Hematopoietic multipotent progenitor cell treated with erythropoietin and hydrocortisone succinate and interleukin-3 and kit ligand, for 17 days (in vitro differentiated cells): Measurements from ENCODE around the gene ASCC1.
"Not testable (repeated sequence)": the region's sequence is repeated elsewhere in the genome, so short reads cannot be mapped to it uniquely, and the experiment has no call there.

ENCODE experiments used
- DNase-seq: peaks from one replicate; pipeline ENCODE4 v3.0.0-alpha.2; 2015; ENCODE audit warnings: low spot score

ASCC1 gene

DNA sequence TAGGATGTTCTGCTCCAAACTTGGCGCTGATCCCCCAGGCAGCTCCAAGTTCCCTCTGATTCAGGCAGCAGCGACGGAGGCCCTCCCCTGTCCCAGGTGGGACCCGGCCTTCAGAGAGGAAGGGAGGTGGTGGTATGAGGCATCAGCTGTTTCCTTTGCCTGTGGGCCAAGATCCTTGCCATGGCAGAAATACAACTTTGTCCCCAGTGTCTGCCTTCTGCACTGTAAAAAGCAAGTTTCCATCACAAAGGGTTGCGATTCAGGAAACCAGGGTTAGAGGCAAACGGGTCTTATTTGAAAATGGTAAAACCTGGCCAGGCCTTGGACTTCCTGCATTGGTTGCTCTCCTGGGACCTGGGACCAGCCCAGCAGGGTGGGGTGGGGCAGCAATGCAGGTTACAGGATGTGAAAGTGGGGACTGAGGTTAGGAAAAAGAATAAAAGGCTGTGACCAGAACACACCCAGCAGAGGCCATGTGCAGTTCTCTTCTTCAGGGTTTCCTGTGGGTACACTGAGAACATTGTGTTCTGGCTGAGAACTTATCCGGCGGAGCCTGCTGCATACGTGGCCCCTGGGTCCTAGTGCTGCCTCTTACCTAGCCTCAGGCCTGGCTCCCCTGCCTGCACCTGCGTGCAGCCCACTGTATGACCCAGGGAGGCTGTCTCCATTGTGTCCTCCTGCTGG lies 32.5 kb upstream of the ASCC1 start:
- DNase-seq: no peak

DNA sequence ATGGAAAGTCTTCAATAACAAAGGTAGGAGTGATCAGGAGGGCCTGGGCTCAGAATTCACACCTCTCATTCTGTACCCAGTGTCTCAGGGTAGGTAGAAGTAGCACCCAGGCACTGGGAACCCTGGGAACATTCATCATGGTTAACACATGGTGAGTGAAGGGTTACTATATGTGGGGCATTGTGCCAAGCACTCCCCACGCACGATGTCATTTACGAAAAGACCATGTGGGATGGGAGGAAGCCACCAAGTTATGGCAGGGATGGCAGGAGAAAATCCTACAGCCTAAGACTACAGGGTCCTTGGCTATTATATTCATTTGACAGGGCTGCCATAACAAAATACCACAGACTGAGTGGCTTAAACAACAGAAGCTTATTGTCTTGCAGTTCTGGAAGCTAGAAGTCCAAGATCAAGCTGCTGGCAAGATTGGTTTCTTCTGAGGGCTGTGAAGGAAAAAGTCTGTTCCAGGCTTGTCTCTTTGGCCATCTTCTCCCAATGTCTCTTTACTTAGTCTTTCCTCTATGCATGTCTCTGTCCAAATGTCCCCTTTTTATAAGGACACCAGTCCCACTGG lies 30.0 kb upstream of the ASCC1 start:
- DNase-seq: no peak

DNA sequence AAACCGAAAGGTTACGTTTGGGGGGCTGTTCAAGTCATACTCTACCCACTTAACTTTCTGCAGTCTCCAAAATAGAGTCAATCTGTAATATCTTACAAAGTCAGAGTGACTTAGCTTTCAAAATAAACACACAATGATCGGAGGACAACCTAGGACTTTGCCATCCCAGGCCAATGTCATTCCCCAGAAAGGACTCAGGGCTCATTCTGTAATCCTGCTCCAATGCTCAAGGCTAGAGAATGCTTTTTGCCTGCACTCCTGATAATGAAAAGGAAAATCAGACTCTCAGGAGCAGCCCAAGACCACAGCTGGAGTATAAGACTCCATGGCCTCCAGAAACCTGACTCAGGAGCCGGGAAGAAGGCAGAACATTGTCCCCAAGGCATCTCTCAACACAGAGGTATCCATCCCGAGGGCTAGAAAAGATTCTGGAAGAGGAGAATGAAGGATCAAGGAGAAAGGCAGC lies 28.5 kb upstream of the ASCC1 start:
- DNase-seq: no peak

DNA sequence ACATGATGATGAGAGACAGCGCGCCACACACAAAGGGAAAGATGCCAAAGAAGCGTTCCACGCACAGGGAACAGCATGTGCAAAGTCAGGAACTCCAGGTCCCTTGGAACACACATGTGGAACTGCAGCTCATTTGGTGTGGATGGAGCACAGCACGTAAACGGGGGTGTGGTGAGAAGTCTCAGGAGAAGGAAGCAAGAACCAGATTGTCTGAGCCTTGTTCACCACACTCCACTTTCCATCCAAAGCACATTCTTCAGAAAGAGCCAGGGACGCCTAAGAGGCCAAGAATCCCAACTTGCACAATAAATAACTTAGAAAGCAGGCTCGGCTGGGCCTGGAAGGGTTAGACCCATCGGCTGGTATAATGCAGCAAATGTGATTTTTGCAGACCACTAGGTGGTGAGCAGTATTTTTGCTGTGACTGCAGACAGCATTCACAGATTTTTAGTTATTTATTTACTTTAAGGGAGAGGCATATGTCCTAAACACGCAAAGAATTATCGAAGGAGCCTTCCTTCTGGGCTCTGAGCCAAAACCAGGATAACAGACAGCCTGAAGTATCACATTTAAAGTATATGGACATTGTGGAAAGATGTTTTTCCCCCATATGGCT lies 27.9 kb upstream of the ASCC1 start:
- DNase-seq: peak; percentile 46

DNA sequence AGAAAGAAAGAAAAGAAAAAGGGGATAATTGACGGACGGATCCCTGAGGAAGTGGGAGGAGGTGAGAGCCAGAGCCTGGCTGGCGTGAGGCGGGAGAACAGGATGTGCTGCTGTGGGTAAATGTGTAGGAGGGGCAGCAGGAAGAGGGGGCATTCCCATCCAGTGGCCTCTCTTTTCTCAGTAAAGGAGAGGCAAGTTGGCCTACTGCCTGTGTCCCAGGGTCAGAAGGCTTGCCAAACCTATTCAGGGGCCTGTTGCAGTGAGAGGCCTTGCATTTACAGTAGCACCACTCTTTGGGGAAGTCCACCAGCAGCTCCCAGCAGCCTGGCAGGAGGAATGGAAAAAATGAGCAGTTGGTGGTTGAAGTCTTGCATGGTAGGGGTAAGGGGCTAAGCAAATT lies 26.6 kb upstream of the ASCC1 start:
- no peak for DNase-seq

DNA sequence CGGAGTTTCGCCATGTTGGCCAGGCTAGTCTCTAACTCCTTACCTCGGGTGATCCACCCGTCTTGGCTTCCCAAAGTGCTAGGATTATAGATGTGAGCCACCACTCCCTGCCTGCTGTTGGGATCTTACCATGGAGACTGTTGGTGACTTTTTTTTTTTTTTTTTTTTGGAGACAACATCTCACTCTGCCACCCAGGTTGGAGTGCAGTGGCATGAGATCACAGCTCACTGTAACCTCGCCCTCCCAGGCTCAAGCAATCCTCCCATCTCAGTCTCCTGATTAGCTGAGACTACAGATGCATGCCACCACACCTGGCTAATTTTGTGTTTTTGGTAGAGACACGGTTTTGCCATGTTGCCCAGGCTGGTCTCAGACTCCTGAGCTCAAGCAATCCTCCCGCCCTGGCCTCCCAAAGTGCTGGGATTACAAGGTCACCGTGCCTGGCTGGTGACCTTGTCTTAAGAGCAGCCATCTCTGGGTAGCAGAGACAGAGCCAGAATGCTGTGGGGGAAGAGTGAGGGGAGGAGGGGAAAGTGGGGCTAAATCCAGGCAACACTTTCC lies 25.7 kb upstream of the ASCC1 start:
- DNase-seq: no peak

DNA sequence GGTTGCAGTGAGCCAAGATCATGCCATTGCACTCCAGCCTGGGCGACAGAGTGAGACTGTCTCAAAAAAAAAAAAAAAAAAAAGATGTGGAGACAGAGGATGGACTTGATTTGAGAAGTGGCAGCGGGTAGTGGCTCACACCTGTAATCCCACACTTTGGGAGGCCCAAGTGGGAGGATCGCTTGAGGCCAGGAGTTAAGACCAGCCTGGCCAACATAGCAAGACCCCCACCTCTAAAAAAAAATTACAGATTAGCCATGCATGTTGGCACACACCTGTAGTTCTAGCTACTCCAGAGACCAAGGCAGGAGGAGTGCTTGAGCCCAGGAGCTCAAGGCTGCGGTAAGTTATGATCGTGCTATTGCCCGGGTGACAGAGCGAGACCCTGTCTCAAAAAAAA lies 24.3 kb upstream of the ASCC1 start:
- DNase-seq: no peak

DNA sequence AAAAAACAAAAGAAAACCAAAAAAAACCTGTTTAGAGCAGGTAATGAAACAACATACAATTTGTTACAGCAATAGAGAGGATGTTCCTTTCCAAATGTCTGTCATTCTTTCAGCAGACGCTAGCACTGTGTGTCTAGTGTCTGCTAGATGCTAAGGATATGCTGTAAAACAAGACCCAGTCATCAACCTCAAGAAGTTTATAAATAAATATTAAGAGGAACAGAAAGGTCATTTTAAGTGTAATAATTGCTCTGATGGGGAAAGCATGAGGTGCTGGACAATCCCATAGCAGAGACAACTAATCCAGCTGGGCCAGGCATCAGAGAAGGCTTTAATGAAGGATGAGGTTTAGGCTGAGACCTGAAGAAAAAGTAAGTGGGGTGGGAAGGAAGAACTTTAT lies 23.3 kb upstream of the ASCC1 start:
- no peak for DNase-seq

DNA sequence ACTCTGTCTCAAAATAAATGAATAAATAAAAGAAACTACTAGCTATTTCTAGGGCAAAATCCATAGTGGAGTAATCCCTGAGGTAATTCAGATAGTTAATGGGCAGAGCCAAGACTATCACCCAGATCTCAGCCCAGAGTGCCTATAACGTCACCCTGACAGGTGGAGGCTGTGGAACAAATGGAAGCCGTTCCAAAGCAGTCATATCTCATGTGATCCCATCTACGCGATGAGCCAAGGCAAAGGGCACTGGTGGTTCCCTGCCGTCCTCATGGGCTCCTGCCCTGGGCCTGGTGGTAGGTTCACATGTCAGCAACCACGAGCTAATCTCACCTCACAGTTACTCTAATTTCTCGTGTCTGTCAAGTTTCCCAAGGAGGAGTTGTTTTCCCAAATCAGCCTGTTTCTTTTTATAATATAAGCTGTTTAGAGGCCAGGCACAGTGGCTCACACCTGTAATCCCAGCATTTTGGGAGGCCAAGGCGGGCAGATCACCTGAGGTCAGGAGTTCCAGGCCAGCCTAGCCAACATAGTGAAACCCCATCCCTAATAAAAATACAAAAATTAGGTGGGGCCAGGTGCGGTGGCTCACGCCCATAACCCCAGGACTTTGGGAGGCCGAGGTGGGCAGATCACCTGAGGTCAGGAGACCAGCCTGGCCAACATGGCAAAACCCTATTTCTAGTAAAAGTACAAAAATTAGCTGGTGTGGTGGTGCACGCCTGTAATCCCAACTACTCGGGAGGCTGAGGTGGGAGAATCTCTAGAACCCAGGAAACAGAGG lies 22.5 kb upstream of the ASCC1 start:
- DNase-seq: no peak

DNA sequence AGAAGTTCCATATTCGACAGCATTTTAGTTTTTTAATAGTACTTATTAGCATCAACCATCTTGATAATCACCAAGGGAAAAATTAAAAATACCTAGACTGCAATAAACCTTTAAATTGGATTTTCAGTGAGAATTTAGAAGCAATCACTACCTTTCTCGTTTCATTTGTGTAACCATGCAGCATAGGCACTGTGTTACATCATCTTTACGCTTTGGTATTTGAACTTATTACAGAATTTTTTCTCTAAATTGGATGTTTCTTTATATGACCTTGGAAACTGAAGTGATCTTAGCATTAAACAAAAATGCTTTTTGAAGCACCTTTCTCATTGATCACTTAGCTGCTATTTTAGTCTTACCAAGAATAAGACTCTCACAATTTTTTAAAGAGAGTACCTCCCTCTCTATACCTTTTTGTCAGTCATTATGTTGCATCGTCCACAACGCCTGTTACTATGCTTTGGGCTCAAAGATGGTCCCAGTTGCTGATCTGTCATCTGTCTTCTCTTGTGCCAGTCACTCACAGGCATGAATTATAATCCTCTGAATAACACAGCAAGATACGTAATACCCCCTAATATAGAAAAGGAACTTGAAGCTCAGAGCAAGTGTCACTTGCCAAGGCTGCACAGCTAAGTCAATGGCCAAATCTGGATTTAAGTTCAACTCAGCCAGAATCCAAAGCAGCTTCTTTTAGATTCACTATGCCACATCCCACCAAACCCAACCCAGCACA lies 19.6 kb upstream of the ASCC1 start:
- no peak for DNase-seq

DNA sequence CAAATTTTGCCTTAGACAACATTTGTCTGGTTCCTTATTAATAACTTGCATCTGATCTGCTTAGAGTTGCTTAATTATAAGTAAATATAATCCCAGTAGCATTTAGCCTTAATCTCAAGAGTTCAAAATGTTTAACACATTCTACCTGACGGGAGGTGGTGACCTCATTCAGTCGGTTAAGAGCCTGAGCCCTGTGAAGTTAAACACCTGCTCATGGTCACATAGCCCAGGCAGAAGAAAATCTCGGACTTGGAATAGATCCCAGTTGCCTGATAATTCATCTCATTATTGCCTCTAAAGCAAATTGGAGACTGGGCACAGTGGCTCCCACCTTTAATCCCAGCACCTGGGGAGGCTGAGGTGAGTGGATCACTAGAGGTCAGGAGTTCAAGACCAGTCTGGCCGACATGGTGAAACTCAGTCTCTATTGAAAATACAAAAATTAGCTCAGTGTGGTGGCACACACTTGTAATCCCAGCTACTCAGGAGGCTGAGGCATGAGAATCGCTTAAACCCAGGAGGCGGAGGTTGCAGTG lies 18.6 kb upstream of the ASCC1 start:
- DNase-seq: no peak

DNA sequence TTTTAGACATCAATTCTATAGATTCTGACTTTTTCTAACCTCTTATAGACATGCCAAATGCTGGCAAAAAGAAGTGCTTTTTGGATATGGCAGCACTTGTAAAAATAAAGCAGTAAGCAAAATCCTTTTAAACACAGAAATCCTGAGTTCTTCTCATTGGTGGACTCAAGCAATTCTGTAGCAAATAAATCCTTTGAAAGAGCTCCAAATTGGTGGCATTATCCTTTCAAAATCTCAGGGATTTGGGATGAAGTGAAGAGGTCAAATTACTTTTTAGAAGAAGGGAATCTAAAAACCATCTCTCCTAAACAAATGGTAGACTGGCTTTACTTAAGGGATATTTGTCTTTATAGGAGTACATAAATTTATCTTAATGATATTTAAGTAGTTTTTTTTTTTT lies 17.5 kb upstream of the ASCC1 start:
- no peak for DNase-seq

DNA sequence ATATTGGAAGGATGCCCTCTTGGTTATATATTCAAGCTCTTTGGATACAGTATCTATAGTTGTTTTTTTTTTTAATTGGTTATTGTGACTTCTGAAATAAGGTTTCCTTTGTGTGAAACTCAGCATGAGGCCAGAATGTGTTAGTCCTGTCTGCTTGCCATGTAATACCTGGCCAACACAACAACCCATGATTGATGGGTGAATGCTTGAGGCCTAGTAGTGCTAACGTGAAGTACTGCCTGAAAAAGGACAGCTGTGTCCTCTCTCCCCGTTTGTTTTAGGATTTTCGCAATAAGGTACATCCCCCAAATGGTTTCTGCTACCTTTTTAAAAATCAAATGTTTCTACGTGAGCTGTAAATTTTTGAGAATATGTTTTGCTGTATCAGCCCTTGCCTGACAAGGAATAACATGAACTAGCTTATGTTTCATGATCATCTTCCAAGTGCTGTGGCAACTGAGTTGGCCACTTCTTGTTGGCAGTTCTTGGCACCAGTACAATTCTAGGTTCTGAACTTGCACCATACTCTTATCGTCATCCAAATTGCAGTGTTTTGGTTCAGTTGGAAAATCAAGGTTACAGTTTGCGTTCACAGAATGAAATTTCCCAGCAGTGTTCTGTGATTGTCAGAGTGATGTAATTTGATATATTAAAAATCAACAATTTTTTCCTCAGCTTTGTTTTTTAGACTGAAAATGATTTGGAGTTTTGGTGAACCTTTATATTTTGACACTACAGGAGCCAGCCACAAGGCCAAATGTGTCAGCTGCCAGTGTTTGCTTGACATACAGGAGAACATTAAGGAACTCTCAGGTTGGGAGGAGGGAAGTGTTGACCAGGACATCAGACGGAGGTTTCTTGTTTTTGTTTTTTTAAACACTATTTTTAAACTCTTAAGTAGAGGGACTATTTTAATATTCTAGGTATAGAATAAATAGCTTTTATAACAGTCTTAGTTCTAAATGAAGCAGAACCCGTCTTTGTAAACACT lies 13.5 kb upstream of the ASCC1 start:
- DNase-seq: no peak

DNA sequence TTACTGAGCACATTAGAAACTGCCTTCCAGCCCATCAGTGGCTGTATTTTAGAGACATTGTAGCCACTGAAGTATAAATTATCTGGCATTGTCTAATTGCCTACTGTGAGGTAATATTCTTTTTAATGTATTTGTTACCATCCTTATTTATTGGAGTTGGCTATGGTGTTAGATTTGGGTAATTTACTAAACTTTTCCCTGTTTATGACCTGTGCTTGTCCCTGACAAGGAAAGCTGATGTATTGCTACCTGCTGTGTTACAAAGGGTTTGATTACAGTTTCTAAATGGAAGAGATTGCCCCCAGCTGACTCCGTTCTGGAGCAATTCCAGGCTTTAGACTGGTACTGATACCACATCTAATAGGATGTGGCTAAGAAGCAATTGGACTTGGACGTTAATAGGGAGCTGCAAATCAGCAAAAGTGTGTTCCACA lies 12.3 kb upstream of the ASCC1 start:
- DNase-seq: no peak

DNA sequence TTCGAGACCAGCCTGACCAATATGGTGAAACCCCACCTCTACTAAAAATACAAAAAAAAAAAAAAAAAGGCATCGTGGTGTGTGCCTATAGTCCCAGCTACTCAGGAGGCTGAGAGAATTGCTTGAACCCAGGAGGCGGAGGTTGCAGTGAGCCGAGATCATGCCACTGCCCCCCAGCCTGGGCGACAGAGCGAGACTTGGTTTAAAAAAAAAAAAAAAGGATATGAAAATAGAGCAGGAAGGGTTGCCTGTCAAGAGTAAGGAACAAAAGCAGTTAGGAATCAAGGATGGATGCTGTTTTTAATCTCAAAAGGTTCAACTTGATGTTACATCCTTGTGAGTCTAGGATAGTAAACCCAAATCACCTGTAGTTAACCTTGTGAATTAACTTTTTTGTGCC lies 11.8 kb upstream of the ASCC1 start:
- no peak for DNase-seq

DNA sequence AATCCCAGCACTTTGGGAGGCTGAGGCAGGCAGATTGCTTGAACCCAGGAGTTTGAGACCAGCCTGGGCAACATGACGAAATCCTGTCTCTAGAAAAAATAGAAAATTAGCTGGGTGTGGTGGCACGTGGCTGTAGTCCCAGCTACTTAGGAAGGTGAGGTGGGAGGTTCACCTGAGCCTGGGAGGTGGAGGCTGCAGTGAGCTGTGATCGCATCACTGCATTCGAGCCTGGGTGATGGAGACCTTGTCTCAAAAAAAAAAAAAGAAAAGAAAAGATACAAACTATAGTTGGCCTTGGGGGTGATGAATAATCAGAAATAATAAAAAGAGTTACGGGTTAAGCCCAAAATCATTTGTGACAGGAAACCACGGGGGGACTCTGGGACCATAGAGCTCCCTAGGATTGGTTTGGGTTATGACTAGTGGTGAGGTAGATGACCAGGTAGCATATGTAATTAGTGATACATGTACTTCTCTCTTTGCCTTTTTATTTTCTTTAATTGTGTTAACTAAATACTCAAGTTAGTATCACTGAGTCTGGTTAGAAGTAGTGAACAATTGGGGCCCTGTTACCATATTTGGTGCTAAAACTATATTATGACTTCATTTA lies 10.4 kb upstream of the ASCC1 start:
- DNase-seq: no peak

DNA sequence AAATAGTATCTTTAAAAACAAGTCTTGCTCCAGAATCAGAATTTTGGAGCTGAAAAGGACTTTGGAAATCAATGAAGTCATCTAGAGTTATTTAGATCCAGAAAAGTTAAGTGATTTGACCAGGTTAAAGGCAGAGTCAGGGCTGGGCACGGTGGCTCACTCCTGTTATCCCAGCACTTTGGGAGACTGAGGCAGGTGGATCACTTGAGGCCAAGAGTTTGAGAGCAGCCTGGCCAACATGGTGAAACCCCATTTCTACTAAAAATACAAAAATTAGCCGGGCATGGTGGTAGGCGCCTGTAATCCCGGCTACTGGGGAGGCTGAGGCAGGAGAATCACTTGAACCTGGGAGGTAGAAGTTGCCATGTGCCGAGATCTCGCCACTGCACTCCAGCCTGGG lies 8.1 kb upstream of the ASCC1 start:
- DNase-seq: not testable (repeated sequence)

DNA sequence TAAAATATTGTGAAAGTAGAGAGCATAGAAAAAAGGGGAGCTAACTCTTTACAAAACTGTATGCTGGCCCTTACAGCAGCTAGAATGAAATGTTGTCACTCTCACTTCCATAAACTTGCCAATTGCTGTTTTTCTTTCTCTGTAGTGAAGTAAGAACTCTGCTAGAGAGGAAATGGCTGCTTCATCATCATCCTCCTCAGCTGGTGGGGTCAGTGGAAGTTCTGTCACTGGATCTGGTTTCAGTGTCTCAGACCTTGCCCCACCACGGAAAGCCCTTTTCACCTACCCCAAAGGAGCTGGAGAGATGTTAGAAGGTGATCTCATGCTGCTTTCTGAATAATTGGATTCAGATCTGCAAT lies 7.6 kb upstream of the ASCC1 start:
- no peak for DNase-seq

DNA sequence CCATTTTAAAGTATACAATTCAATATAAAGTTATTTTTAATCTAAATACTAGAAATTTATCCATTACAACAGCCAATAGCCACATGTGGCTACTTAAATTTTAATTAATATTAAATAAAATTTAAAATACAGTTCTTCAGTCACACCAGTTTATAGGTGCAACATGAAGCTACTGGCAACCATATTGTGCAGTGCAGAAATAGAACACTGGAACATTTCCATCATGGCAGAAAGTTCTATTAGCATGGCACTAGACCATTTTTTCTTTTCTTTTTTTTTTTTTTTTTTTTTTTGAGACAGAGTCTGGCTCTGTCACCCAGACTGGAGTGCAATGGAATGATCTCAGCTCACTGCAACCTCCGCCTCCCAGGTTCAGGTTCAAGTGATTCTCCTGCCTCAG lies 5.2 kb upstream of the ASCC1 start:
- no peak for DNase-seq

DNA sequence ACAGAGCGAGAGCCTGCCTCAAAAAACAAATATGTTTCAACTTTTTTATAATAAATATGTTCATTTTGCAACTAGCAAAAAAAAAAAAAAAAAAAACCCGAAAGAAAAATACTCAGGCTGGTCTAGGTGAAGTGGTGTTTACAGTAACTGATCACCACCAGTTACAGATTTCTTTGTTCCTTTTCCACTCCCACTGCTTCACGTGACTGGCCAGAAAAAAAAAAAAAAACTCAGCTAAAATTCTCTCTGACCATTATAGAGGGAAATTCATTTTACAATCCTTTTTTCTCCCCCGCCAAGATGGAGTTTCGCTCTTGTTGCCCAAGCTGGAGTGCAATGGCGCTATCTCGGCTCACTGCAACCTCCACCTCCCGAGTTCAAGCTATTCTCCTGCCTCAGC lies 4.6 kb upstream of the ASCC1 start:
- DNase-seq: no peak
